Mammary epithelial cell (primary cell): ENCODE data around the gene TPRKB.

ENCODE experiments used
- EZH2 ChIP-seq: IDR thresholded peaks from 2 replicates; pipeline ENCODE4 v1.6.1; 2012; ENCODE audit warnings: low read length, inconsistent platforms, borderline replicate concordance
- TF ChIP-seq, protein P1 (sequence below), 2 donors: IDR thresholded peaks in 1 of 2; conservative IDR thresholded peaks in 1 of 2; 2 replicates each; pipeline ENCODE4 v1.5.1; 2011 to 2012; ENCODE audit warnings: inconsistent platforms in 2 of 2, low read length in 2 of 2, mild to moderate bottlenecking in 2 of 2, control low read depth in 1 of 2, low read depth in 1 of 2; ENCODE audit not compliant: insufficient read depth in 1 of 2; ENCODE audit errors: extremely low read depth in 1 of 2

- TF ChIP-seq, protein P1, sequence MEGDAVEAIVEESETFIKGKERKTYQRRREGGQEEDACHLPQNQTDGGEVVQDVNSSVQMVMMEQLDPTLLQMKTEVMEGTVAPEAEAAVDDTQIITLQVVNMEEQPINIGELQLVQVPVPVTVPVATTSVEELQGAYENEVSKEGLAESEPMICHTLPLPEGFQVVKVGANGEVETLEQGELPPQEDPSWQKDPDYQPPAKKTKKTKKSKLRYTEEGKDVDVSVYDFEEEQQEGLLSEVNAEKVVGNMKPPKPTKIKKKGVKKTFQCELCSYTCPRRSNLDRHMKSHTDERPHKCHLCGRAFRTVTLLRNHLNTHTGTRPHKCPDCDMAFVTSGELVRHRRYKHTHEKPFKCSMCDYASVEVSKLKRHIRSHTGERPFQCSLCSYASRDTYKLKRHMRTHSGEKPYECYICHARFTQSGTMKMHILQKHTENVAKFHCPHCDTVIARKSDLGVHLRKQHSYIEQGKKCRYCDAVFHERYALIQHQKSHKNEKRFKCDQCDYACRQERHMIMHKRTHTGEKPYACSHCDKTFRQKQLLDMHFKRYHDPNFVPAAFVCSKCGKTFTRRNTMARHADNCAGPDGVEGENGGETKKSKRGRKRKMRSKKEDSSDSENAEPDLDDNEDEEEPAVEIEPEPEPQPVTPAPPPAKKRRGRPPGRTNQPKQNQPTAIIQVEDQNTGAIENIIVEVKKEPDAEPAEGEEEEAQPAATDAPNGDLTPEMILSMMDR (conservative IDR thresholded peaks at IDR 0.05 in 1 of 2, IDR thresholded peaks at IDR 0.05 in 1 of 2; ENCODE audit: extremely low read depth in 1 of 2, insufficient read depth in 1 of 2, low read depth in 1 of 2, low read length in 2 of 2) = no peak
- TF ChIP-seq EZH2 = no peak
Measured at GRCh38 chr2:73740767-73741166, 3.6 kb upstream of the TPRKB start.
